ENCODE measurements around the gene MAPRE3. TPM values are rescaled to one million over a fixed set of nuclear protein-coding genes. Genes with fewer than 3 reads are reported as not detected.

Gene MAPRE3
- total RNA-seq, 1 donor, result 3.5 TPM

DNA sequence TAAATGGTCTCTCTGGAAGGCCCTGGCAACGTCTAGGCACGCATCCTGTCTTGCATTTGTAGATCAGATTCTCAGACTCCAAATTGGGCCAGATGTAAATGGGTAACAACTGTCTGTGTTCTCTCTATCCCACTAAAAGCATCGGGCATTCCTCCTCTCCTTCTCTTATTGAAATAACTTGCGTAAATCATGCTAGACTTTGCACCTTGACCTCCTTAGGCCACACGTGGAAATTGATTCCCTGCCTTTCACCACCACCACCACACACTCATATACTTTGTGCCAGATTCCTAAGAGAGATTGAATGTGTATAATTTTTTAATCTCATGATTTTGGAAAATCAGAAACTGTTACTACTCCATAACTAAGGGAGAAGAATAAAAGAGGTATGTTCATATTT, 21.3 kb downstream of the MAPRE3 start:
- TF ChIP-seq, protein P1, sequence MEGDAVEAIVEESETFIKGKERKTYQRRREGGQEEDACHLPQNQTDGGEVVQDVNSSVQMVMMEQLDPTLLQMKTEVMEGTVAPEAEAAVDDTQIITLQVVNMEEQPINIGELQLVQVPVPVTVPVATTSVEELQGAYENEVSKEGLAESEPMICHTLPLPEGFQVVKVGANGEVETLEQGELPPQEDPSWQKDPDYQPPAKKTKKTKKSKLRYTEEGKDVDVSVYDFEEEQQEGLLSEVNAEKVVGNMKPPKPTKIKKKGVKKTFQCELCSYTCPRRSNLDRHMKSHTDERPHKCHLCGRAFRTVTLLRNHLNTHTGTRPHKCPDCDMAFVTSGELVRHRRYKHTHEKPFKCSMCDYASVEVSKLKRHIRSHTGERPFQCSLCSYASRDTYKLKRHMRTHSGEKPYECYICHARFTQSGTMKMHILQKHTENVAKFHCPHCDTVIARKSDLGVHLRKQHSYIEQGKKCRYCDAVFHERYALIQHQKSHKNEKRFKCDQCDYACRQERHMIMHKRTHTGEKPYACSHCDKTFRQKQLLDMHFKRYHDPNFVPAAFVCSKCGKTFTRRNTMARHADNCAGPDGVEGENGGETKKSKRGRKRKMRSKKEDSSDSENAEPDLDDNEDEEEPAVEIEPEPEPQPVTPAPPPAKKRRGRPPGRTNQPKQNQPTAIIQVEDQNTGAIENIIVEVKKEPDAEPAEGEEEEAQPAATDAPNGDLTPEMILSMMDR (IDR thresholded peaks at IDR 0.05; ENCODE audit: insufficient read depth, low read depth, low read length), result no peak
- no peak overlapping the region for H3K4me3 ChIP-seq (ENCODE audit: low read depth, low read length)
- no peak for DNase-seq (ENCODE audit: low read depth)

DNA sequence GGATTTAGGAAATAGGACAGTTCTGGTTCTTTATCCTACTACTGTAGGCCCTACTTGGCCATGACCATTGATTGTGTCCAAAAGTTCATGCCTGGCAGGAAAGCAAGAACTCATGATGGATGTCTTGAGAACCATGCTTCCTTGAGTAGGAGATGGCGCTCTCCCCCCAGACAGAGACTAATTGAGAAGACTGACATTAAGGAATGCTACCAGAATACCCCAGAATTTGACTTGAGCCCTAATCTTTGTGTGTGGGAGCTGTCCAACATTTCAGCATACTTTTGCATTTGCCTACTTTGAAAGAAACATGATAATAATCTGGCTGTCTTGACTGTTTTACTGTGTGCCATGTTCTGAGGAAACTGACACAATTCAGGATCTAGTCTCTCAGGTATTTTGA, 23.3 kb downstream of the MAPRE3 start:
- TF ChIP-seq, protein P1 (IDR thresholded peaks at IDR 0.05; ENCODE audit: insufficient read depth, low read depth, low read length), result no peak
- DNase-seq (ENCODE audit: low read depth), result no peak

DNA sequence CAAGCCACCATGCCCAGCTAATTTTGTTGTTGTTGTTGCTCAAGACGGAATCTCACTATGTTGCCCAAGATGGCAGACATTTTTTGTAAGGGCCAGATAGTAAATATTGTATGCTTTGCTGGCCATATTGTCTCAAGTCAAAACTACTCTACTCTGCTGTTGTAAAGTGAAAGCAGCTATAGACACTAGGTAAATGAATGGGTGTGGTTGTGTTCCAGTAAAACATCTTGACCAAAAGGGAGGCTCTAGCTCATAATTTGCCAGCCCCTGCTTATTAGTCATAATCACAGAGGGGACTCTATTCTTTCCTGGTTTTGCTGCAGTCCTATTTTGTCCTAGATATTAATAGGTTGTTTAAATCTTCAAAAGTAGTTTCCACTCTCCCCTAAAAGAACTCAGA, 24.5 kb downstream of the MAPRE3 start:
- no peak overlapping the region for H3K4me3 ChIP-seq (ENCODE audit: low read depth, low read length)
- no peak for DNase-seq (ENCODE audit: low read depth)
- TF ChIP-seq, protein P1 (IDR thresholded peaks at IDR 0.05; ENCODE audit: insufficient read depth, low read depth, low read length), result no peak

More for the DNA sequence above, 23.3 kb downstream of the MAPRE3 start:
- no peak overlapping the region for H3K4me3 ChIP-seq (ENCODE audit: low read depth, low read length)

DNA sequence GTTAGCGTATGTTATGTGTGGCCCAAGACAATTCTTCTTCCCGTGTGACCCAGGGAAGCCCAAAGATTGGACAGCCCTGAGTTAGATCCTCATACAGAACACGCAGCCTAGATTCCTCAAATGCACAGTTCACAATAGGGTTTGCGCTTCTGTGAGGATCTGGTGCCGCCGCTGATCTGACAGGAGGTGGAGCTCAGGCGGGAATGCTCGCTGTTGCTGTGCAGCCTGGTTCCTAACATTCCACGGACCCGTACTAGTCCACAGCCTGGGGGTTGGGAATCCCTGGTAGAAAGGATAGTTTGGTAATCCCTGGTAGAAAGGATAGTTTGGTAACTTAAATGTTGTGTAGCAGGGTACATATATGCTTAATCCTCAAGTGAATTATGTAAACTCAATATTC, 27.0 kb downstream of the MAPRE3 start:
- TF ChIP-seq, protein P1 (IDR thresholded peaks at IDR 0.05; ENCODE audit: insufficient read depth, low read depth, low read length), result no peak
- no peak for DNase-seq (ENCODE audit: low read depth)
- H3K4me3 ChIP-seq (ENCODE audit: low read depth, low read length), result no peak overlapping the region

DNA sequence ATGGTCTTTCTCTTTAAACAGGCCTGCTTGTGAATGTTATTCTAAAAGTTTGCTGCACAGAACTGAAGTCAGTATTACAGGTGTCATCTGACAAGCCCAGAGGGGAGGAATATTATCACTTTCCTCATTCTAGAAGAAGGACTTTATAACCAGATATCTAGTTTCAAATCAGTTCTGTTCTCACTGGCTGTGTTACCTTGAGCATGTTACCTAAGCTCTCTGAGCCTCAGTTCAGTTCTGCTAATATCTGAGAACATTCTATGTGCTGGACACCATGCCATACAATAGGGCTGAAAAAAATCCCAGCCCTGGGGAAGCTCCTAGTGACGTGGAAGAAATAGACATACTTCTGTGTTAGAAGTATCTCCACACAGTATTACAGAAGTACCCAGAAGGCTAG, 27.9 kb downstream of the MAPRE3 start:
- no peak overlapping the region for H3K4me3 ChIP-seq (ENCODE audit: low read depth, low read length)
- DNase-seq (ENCODE audit: low read depth), result no peak
- TF ChIP-seq, protein P1 (IDR thresholded peaks at IDR 0.05; ENCODE audit: insufficient read depth, low read depth, low read length), result no peak

DNA sequence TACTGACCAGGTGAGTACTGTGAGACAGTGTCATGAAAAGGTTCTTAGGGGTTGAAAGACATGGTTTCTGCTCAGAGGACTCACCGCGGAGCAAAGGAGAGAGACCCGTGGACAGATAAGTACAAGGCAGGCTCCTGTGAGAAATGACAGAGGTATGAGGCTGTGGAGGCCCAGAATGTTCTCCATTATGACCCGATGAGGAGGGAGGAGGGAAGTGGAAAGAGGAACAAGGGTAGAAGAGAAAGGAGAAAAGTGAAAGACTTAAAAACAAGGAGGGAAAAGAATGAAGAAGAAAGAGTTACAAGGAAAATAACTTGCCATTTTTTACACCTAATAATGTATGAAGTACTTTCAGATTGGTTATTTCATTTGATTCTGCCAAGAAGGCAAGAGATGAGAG, 29.8 kb downstream of the MAPRE3 start:
- TF ChIP-seq, protein P1 (IDR thresholded peaks at IDR 0.05; ENCODE audit: insufficient read depth, low read depth, low read length), result no peak
- no peak for DNase-seq (ENCODE audit: low read depth)
- no peak overlapping the region for H3K4me3 ChIP-seq (ENCODE audit: low read depth, low read length)

DNA sequence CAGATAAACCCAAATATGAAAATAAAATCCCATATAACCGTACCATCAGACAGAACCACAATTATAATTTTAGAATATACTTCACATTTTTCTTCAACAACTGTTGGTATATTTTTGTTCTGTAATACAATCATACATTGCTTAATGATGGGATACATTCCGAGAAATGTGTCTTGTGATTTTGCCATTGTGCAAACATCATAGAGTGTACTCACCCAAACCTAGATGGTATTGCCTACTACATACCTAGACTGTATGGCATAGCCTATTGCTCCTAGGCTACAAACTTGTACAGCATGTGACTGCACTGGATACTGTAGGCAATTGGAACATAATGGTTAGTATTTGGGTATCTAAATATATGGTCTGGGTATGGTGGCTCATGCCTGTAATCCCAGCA, 30.6 kb downstream of the MAPRE3 start:
- H3K4me3 ChIP-seq (ENCODE audit: low read depth, low read length), result no peak overlapping the region
- TF ChIP-seq, protein P1 (IDR thresholded peaks at IDR 0.05; ENCODE audit: insufficient read depth, low read depth, low read length), result no peak
- no peak for DNase-seq (ENCODE audit: low read depth)

All from fibroblast of villous mesenchyme (primary cell).